CD4-positive, alpha-beta T cell treated with Interleukin-15 for 4 hours (primary cell): Measurements from ENCODE around the gene ZNF740.

ENCODE experiments used
- DNase-seq: peaks from one replicate; pipeline ENCODE4 v3.0.0-alpha.2; 2020; ENCODE audit warnings: low spot score

ZNF740 gene

GRCh38 chr12:53227341-53227740 lies 46.8 kb downstream of the ZNF740 start:
- DNase-seq: no peak

- no peak for DNase-seq
Measured at GRCh38 chr12:53227836-53228235, 47.3 kb downstream of the ZNF740 start.

- DNase-seq: no peak
Measured at GRCh38 chr12:53229454-53229853, 48.9 kb downstream of the ZNF740 start.

- no peak for DNase-seq
Measured at GRCh38 chr12:53230108-53230845, 49.8 kb downstream of the ZNF740 start.

- DNase-seq: no peak
Measured at GRCh38 chr12:53231671-53231920, 51.1 kb downstream of the ZNF740 start.

- DNase-seq: peak; percentile 72
Measured at GRCh38 chr12:53231921-53232645, 51.6 kb downstream of the ZNF740 start, which contains the start of gene RARG. Gene RARG (minus strand): TSS chr12:53232209. CDS start chr12:53227545, 4,664 bp downstream.

- DNase-seq: peak; percentile 56
Measured at GRCh38 chr12:53232646-53233461, 52.3 kb downstream of the ZNF740 start.

- DNase-seq: no peak
Measured at GRCh38 chr12:53233671-53234121, 53.2 kb downstream of the ZNF740 start.

GRCh38 chr12:53234271-53234914 lies 53.9 kb downstream of the ZNF740 start:
- DNase-seq: no peak

- DNase-seq: no peak
Measured at GRCh38 chr12:53235164-53235563, 54.6 kb downstream of the ZNF740 start.

- DNase-seq: no peak
Measured at GRCh38 chr12:53235742-53236442, 55.4 kb downstream of the ZNF740 start.

- peak; percentile 65 for DNase-seq
Measured at GRCh38 chr12:53236443-53237111, 56.1 kb downstream of the ZNF740 start.

- no peak for DNase-seq
Measured at GRCh38 chr12:53239643-53240258, 59.2 kb downstream of the ZNF740 start.

- no peak for DNase-seq
Measured at GRCh38 chr12:53241623-53242412, 61.3 kb downstream of the ZNF740 start.

- no peak for DNase-seq
Measured at GRCh38 chr12:53244337-53244736, 63.8 kb downstream of the ZNF740 start.
